Islet precursor cell (in vitro differentiated cells): ENCODE data around the gene CCDC88B.
"Not testable (repeated sequence)": the region's sequence is repeated elsewhere in the genome, so short reads cannot be mapped to it uniquely, and the experiment has no call there.

Experiments used
- DNase-seq: peaks from one replicate; pipeline ENCODE4 v3.0.0-alpha.2; 2018

The CCDC88B gene

DNA sequence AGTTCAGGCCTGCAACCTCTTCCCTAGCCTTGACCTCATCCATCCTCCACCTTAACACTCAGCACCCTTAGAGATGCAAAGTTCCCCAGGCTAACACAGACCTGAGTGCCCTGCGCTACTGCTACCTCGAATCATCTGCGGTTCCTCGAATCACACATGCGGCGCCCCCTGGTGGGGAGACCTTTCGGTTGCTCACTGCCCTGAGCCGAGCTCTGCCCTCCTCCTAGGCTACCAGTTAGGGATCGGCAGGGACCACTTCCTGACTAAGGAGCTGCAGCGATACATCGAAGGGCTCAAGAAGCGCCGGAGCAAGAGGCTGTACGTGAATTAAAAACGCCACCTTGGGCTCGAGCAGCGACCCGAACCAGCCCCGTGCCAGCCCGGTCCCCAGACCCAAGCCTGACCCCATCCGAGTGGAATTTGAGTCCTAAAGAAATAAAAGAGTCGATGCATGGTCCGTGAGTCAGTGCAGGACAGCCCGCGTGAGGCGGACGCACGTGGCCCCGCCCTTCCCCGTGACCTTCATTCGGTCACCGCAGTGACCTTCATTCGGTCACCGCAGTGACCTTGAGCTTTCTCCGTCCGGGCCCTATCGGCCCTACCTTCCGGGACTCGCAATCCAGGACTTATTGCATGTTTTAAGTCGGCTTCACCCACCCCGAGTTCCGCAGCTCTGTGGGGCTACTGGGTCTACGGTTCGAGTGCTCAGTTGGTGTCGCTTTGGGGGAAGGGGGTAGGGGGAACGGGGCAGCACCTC is 35.5 kb upstream of the CCDC88B start:
- peak; percentile 97 for DNase-seq

DNA sequence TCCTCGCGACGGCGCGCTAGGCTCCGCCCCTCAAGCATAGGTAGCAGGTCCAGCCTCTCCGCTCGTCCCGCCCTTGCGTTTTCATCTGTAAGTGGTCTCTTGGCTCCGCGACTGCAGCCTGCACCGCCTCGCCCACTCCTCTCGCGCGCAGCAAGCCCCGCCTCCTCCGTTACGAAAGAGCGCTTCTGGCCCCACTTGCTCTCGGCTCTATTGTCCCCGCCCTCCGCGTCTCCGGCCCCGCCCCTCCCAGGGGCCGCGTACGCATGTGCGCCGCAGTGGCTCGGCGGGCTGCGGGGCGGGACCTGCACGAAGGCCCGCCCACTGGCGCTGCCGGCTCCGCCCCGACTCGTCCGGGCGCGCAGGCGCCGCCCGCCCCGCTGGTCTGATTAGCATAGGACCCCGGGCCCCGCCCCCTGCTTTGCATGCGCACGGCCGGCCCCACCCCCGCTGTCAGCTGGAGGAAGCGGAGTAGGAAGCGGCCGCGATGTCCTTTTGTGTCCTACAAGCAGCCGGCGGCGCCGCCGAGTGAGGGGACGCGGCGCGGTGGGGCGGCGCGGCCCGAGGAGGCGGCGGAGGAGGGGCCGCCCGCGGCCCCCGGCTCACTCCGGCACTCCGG is 34.8 kb upstream of the CCDC88B start, which contains the start of gene ESRRA:
Gene ESRRA, plus strand, starts transcription at position 450 of the 616 bp plus-strand sequence. CDS start 1,656 bp downstream, outside the sequence.
- peak; percentile 100 for DNase-seq

DNA sequence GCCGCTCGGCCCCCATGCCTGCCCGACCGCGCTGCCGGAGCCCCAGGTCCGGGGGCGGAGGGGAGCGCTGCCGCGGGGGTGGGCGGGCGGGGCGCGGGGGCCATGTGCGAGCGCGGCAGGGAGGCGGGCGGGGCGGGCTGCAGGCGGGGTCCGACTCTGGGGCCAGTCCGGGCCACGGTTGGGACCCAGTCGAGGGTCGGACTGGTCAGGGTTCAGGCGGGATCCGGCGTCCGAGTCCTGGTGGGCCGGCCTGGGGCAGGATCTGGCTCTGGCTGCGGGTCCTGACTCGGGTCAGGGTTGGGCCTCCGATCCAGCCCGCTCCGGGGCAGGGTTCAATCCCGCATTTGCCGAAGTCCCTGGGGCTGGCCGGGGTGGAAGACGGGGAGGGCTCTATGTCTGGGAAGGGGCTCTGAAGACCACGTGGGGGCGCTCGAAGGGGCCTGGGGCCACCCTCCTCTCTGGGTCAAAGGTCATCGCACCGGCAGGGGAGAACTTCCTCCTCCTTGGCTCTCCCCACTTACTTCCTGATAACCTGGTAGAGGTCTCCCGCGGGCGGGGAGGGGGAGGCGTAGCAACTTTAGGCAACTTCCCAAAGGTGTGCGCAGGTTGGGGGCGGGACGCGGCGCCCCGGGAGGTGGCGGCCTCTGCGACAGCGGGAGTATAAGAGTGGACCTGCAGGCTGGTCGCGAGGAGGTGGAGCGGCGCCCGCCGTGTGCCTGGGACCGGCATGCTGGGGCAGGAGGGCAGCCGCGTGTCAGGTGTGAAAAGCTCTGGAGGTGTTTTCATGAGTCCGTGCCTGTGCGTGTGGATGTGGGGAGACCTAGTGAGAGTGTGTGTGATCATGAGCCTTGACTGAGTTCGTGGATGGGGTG is 34.1 kb upstream of the CCDC88B start:
- peak; percentile 91 for DNase-seq

DNA sequence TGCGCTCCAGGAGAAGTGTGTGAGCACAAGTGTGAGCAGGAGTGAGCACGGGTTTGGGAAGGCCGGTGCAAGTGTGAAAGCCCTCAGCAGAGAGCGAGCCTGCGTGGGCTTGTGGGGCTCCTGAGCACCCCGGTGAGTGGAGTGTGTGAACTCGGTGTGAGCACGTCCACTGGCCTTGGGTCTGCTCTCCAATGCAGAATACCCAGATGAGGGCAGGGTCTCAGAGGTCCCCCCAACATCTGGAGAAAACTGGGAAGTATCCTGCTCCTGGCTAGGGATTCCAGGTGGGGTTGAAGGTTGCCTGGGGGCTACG is 33.5 kb upstream of the CCDC88B start:
- no peak for DNase-seq

DNA sequence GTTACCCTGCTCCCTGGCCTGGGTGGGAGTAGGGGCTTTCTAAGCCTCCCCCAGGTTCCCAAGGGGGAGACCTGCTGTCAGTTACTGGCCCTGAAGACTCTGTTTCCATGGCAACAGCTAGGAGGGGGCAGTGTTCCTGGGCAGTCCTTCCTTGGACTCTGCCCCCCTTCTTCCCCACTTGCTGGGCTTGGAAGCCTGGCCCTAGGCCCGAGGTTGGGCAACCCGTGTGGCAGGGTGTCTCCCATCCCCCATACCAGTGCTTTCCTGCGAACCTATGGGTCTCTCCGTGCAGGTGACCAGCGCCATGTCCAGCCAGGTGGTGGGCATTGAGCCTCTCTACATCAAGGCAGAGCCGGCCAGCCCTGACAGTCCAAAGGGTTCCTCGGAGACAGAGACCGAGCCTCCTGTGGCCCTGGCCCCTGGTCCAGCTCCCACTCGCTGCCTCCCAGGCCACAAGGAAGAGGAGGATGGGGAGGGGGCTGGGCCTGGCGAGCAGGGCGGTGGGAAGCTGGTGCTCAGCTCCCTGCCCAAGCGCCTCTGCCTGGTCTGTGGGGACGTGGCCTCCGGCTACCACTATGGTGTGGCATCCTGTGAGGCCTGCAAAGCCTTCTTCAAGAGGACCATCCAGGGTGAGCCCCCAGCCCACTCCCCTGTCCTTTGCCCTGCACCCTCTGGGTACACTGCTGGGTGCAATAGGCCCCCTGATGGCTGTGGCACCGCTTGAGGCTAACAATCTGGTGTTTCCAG is 33.0 kb upstream of the CCDC88B start:
- DNase-seq: no peak

DNA sequence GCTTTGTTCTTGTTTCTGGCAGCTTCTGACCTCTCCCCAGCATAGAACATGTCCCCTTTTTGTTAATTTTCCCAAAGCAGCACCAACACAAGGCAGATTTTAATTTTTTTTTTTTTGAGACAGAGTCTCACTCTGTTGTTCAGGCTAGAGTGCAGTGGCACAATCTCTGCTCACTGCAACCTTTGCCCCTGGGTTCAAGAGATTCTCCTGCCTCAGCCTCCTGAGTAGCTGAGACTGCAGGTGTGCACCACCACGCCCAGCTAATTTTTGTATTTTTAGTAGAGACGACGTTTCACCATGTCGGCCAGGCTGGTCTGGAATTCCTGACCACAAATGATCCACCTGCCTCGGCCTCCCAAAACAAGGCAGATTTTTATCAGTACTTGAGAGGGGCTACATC is 32.2 kb upstream of the CCDC88B start:
- not testable (repeated sequence) for DNase-seq

DNA sequence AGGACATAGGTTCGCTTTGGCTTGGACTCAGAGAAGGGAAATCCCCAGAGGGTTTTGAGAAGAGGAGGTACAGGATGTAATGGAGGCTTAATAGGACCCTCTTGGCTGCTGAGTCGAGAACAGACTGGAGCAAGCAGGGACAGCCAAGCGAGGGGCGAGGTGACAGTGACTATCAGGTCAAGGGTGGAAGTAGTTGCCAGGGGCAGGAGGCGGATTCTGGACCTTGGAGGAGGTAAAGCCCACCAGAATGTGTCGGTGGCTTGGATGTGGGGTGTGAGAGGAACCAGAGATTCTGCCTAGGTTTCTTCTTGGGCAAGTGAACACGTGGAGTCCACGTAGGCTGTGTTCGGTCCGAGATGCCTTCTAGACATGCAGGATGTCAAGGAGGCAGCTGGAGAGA is 27.1 kb upstream of the CCDC88B start:
- DNase-seq: no peak

DNA sequence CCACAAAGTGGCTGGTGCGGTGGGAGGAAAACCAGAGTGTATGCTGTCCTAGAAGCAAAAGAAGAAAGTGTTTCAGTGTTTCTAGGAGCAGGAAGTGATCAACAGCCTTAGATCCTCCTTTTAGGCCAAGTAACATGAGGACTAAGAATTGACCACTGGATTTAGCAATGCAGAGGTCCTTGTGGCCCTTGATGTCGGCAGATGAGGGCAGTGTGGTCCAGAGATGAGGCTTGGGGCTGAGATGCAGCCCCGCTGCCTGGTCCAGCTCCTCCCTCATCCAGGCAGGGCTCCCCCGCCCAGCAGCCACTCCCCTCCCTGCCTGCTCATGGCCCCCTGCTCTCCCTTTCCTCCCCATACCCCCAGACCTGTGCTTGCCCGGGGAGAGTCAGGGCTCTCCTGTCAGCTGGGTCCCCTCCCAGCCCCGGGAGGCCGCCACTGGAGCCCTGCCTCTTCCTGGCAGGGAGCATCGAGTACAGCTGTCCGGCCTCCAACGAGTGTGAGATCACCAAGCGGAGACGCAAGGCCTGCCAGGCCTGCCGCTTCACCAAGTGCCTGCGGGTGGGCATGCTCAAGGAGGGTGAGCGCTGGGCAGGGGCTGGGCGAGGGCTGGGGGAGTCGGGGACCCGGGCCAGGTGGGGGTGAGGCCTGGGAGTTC is 26.4 kb upstream of the CCDC88B start:
- peak; percentile 53 for DNase-seq

DNA sequence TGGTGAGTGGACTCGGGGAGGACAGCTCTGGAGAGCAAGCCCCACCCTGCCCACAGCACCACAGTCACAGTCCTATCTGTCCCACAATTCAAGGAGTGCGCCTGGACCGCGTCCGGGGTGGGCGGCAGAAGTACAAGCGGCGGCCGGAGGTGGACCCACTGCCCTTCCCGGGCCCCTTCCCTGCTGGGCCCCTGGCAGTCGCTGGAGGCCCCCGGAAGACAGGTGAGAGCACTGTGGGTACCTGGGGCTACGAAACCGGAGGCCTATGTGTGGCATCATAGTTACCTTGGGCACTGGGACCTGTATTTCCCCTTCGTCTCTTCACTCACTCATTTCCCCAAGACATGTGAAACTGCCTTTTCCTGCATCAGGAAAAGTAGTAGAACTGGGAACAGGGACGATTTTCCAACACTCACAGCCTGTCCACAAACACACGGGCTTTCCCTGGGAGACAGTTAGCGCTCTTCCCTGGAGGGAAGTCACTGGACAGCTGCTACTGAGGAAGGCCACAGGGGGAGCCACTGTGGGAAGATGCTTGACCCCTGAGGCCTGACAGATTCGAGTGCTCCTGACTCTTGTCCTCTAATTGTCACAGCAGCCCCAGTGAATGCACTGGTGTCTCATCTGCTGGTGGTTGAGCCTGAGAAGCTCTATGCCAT is 25.7 kb upstream of the CCDC88B start:
- DNase-seq: no peak

DNA sequence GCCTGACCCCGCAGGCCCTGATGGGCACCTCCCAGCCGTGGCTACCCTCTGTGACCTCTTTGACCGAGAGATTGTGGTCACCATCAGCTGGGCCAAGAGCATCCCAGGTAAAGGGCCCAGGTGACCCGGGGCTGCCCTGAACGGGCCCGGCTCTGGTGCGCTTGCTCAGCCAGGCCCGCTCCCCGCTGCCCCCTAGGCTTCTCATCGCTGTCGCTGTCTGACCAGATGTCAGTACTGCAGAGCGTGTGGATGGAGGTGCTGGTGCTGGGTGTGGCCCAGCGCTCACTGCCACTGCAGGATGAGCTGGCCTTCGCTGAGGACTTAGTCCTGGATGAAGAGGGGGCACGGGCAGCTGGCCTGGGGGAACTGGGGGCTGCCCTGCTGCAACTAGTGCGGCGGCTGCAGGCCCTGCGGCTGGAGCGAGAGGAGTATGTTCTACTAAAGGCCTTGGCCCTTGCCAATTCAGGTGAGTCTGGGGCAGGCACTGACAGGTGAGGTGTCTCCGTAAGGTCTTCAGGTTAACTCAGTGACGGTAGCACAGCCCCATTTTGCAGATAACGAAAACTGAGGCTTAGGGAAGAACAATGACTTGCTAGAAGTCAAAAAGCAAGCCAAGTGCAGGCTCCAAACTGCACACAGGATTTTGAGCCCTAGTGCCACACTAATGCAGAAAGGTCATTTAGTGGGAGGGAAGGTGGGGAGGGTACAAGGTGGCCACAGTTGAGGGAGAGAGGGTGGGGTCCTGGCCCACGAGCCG is 25.0 kb upstream of the CCDC88B start:
- DNase-seq: no peak

DNA sequence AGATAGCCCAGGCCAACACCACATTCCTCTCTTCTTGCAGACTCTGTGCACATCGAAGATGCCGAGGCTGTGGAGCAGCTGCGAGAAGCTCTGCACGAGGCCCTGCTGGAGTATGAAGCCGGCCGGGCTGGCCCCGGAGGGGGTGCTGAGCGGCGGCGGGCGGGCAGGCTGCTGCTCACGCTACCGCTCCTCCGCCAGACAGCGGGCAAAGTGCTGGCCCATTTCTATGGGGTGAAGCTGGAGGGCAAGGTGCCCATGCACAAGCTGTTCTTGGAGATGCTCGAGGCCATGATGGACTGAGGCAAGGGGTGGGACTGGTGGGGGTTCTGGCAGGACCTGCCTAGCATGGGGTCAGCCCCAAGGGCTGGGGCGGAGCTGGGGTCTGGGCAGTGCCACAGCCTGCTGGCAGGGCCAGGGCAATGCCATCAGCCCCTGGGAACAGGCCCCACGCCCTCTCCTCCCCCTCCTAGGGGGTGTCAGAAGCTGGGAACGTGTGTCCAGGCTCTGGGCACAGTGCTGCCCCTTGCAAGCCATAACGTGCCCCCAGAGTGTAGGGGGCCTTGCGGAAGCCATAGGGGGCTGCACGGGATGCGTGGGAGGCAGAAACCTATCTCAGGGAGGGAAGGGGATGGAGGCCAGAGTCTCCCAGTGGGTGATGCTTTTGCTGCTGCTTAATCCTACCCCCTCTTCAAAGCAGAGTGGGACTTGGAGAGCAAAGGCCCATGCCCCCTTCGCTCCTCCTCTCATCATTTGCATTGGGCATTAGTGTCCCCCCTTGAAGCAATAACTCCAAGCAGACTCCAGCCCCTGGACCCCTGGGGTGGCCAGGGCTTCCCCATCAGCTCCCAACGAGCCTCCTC is 24.1 kb upstream of the CCDC88B start:
- DNase-seq: not testable (repeated sequence)

DNA sequence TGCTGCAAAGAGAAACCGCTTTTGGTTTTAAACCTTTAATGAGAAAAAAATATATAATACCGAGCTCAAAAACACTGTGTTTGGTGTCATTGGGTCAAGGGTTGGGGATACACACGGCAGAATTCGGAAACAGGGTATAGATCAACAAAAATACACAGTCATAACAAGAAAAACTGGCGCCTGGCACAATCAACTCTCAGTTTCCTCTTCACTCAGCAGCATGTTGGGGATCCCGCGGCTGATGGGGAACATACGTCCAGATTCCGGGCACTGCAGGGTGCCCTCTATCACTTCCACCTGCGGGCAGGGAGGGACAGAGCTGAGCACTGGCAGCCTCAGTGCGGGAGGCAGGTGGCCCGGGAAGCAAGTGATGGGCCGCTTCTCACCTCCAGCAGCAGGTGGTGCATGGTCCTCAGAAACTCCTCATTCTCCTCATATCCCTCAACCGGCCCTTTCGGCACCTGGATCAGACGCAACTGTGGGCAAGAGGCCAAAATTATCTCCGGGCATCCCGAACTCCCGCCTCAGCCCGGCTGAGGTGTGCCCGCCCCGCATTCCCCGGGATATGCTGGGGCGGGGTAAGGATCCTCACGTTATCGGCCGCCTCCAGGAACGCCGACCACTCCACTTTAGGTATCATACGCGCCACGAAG is 23.2 kb upstream of the CCDC88B start:
- peak; percentile 69 for DNase-seq

DNA sequence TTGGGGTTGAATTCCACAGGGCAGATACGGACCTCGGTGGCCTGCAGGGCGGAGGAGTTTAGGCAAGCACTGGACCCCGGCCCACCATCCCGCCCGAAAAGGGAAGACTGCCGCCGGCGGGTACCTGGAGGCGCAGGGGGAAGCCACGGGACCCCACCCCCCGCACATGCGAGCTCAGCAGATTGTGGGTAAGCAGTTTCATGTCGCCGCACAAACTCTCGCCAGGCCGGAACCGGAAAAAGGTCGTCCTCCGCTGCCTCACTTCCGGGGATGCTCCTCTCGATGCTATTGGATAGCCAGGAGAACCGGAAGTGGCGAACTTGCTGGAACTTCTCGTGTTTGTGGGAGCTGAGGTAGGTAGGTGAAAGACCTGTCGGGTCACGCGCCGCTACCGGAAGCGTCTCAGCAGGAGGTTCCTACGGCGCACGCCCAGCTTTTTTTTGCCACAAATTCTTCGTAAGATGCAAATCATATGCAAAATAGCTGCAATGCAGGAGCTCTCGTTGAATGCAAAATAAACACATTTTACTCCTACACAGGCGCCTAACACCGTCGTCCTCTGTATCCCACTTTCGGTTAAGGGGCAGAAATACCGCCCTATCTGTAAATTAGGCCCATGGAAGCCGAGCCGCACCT is 22.6 kb upstream of the CCDC88B start, which contains the start of gene TRMT112:
Gene TRMT112, minus strand, starts transcription at position 235 of the 636 bp plus-strand sequence. Its CDS starts 33 bp downstream, at position 202.
- DNase-seq: peak; percentile 99

DNA sequence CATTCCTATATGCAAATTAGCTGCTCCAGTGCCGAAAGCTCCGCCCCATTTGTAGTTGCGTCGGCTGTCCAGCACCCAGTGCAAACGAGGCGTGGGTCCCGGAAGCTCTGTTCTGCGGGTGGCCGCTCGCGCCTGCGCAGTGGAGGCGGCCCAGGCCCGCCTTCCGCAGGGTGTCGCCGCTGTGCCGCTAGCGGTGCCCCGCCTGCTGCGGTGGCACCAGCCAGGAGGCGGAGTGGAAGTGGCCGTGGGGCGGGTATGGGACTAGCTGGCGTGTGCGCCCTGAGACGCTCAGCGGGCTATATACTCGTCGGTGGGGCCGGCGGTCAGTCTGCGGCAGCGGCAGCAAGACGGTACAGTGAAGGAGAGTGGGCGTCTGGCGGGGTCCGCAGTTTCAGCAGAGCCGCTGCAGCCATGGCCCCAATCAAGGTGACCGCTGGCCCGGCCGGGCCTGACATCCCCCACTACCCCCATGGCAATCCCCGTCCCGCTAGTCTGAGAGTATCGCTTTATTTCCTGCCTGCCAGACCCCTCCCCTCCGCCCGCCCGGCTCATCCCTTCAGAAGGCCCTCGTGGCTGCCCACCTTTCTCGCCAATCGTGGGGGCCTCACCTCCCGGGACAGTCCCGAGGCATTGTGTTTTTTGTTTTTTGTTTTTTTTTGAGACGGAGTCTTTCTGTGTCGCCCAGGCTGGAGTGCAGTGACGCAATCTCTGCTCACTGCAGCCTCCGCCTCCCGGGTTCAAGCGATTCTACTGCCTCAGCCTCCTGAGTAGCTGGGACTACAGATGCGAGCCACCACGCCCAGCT is 21.8 kb upstream of the CCDC88B start, which contains the start of gene PRDX5:
Gene PRDX5, plus strand, starts transcription at position 161 of the 805 bp plus-strand sequence. Its CDS starts 95 bp downstream, at position 256.
- DNase-seq: peak; percentile 97

DNA sequence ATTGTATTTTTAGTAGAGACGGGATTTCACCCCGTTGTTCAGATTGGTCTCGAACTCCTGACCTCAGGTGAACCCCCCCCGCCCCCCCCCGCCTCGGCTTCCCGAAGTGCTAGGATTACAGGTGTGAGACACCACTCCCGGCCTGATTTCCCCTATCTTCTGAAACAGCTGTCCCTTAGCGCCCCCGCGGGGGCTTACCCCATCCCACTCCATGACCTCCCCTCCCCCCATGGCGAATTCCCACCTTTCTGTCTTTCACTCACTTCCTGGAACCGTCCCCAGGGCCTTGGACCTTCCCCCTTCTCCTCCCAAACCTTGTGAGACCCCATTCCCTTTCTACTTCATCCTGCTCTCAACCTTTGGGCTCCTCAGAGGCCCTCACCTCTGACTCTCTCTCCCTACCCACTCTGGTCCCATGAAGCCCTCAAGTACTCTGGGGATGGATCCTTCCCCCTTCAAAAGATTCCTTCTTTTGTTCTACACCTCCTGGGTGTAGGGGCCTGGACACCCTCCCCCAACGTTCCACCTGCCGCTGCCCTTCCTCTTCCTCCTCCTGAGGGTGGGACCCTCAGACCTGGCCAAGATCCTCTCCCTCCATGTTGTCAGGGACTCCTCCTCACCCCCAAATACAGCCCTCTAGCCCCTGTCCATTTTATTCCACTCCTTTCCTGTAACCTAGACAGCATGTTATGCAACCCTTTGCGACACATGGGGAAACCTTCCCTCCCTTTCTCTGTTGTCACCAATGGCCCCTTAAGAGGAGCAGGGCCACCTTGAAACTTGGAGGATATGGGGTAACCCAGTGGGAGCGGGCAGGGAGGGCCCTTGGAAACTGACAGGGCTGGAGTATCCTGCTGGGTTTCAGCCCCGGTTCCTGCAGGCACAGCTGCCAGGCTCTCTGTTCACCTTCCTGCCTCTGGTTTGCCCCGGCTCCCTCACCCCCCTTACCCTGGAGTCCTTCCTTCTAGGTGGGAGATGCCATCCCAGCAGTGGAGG is 20.9 kb upstream of the CCDC88B start:
- no peak for DNase-seq

DNA sequence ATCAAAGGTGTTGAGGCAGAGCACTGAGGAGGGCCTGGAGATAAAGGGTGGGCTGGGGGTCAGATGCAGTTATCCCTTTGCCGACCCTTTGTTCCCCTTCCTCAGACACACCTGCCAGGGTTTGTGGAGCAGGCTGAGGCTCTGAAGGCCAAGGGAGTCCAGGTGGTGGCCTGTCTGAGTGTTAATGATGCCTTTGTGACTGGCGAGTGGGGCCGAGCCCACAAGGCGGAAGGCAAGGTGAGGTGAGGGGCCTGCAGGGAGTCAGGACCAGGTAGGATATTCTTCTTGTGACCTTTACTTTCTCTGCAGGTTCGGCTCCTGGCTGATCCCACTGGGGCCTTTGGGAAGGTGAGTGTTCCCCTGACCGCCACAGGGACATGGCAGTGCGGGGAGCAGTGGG is 19.4 kb upstream of the CCDC88B start:
- DNase-seq: no peak
